ENCODE data around the gene PTPRJ. TPM values are rescaled to one million over a fixed set of nuclear protein-coding genes. Genes with fewer than 3 reads are reported as not detected.

PTPRJ gene
- total and polyA plus RNA-seq, 2 of the 4 experiments (the other 2 are of a cell fraction) = 5.6 to 14.9 TPM

DNA sequence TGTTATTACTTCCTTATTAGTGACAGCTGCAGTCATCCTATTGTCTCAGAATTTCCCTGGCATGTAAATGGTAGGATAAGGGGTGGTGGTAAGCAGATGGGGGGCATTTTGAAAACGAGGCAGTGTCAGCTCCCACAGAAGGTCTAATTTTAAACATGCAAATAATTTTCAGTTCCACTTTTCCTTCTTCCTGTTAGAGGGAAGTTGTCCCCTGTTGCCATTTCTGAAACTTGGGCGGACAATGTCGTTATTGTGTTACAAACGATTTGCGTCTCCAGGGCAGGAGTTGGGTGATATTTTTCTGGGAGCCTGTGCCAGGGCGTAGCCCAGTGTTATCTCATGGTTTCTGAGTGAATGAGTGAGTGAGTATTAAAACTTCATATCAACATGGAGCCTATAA, 7.4 kb downstream of the PTPRJ start:
- H4K91ac ChIP-seq (ENCODE audit: insufficient read depth, low read depth, low read length) = no peak overlapping the region
- no peak overlapping the region for H3K4me2 ChIP-seq (ENCODE audit: low read depth, low read length)
- H3K4me1 ChIP-seq (ENCODE audit: control insufficient read depth, insufficient read depth, low read length) = peaks cover 9% of the 10 kb centered on the region
- no peak overlapping the region for H4K8ac ChIP-seq (ENCODE audit: low read depth in 2 of 2, low read length in 2 of 2)
- H3K4me3 ChIP-seq (ENCODE audit: insufficient read depth, low read depth, low read length) = no peak overlapping the region
- H2AFZ ChIP-seq (replicated peaks; ENCODE audit: low read length, poor library complexity) = no peak overlapping the region
- CTCF ChIA-PET = no interaction called here
- no peak overlapping the region for H2AK5ac ChIP-seq (ENCODE audit: low read depth, low read length)
- no peak overlapping the region for H3K9ac ChIP-seq (ENCODE audit: low read depth, low read length)
- H3K14ac ChIP-seq (replicated peaks; ENCODE audit: low read depth, low read length) = no peak overlapping the region
- dilution Hi-C loops (cut with HindIII; ENCODE audit: low sequenced_read_pairs, unreplicated experiment) = no loop called here
- H2BK15ac ChIP-seq (ENCODE audit: low read depth, low read length) = no peak overlapping the region
- H3K36me3 ChIP-seq (ENCODE audit: control insufficient read depth, insufficient read depth, low read length) = no peaks in the 10 kb centered on the region
- ATAC-seq (ENCODE audit: low read depth) (no peak), DNase-seq (no peak)
- H3K79me1 ChIP-seq (ENCODE audit: low read depth in 1 of 2, low read length in 2 of 2) = peaks cover 27 to 72% of the 10 kb centered on the region in 2 experiments
- H3K27ac ChIP-seq (ENCODE audit: insufficient read depth, low read length) = no peak overlapping the region
- TF ChIP-seq SMC3 (IDR thresholded peaks at IDR 0.05; ENCODE audit: low read depth, low read length) = no peak
- no peak for TF ChIP-seq CEBPB (IDR thresholded peaks at IDR 0.05; ENCODE audit: low read depth, low read length)
- TF ChIP-seq RAD21 (IDR thresholded peaks at IDR 0.05; ENCODE audit: low read length) = no peak
- TF ChIP-seq, protein P1, sequence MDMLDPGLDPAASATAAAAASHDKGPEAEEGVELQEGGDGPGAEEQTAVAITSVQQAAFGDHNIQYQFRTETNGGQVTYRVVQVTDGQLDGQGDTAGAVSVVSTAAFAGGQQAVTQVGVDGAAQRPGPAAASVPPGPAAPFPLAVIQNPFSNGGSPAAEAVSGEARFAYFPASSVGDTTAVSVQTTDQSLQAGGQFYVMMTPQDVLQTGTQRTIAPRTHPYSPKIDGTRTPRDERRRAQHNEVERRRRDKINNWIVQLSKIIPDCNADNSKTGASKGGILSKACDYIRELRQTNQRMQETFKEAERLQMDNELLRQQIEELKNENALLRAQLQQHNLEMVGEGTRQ (IDR thresholded peaks at IDR 0.05; ENCODE audit: low read depth, low read length) = no peak
- TF ChIP-seq MAZ (IDR thresholded peaks at IDR 0.05; ENCODE audit: borderline replicate concordance, low read depth, low read length) = no peak
- no peak for TF ChIP-seq RFX5 (IDR thresholded peaks at IDR 0.05; ENCODE audit: low read depth, low read length)
- TF ChIP-seq BHLHE40 (IDR thresholded peaks at IDR 0.05; ENCODE audit: low read depth, low read length) = no peak
- no peak for TF ChIP-seq NFE2L2 (IDR thresholded peaks at IDR 0.05; ENCODE audit: low read depth, low read length)
- TF ChIP-seq MAFK (IDR thresholded peaks at IDR 0.05; ENCODE audit: low read depth, low read length) = no peak
- TF ChIP-seq, protein P2, sequence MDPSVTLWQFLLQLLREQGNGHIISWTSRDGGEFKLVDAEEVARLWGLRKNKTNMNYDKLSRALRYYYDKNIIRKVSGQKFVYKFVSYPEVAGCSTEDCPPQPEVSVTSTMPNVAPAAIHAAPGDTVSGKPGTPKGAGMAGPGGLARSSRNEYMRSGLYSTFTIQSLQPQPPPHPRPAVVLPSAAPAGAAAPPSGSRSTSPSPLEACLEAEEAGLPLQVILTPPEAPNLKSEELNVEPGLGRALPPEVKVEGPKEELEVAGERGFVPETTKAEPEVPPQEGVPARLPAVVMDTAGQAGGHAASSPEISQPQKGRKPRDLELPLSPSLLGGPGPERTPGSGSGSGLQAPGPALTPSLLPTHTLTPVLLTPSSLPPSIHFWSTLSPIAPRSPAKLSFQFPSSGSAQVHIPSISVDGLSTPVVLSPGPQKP (IDR thresholded peaks at IDR 0.05; ENCODE audit: borderline replicate concordance, low read depth, low read length) = no peak
- TF ChIP-seq POLR2A (IDR thresholded peaks at IDR 0.05; ENCODE audit: low read depth, low read length) = no peak
- TF ChIP-seq, protein P3, sequence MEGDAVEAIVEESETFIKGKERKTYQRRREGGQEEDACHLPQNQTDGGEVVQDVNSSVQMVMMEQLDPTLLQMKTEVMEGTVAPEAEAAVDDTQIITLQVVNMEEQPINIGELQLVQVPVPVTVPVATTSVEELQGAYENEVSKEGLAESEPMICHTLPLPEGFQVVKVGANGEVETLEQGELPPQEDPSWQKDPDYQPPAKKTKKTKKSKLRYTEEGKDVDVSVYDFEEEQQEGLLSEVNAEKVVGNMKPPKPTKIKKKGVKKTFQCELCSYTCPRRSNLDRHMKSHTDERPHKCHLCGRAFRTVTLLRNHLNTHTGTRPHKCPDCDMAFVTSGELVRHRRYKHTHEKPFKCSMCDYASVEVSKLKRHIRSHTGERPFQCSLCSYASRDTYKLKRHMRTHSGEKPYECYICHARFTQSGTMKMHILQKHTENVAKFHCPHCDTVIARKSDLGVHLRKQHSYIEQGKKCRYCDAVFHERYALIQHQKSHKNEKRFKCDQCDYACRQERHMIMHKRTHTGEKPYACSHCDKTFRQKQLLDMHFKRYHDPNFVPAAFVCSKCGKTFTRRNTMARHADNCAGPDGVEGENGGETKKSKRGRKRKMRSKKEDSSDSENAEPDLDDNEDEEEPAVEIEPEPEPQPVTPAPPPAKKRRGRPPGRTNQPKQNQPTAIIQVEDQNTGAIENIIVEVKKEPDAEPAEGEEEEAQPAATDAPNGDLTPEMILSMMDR (conservative IDR thresholded peaks at IDR 0.05; ENCODE audit: low read depth, low read length) = no peak
- no peak for TF ChIP-seq MXI1 (IDR thresholded peaks at IDR 0.05; ENCODE audit: borderline replicate concordance, low read depth, low read length)
- no peak for TF ChIP-seq FOS (IDR thresholded peaks at IDR 0.05; ENCODE audit: low read depth, low read length)
- TF ChIP-seq CHD1 (IDR thresholded peaks at IDR 0.05; ENCODE audit: low read depth, low read length) = no peak
- no peak for TF ChIP-seq RCOR1 (IDR thresholded peaks at IDR 0.05; ENCODE audit: insufficient replicate concordance, low read length)
- no peak overlapping the region for H2BK5ac ChIP-seq (ENCODE audit: low read depth, low read length, poor library complexity, severe bottlenecking)
- no peak overlapping the region for H4K5ac ChIP-seq (ENCODE audit: low read depth, low read length)
- no TSS peak for BruUV-seq (replicated peaks)
- H3K9me1 ChIP-seq (ENCODE audit: insufficient read depth, low read length) = peaks cover 18% of the 10 kb centered on the region
- H3K23ac ChIP-seq (ENCODE audit: low read depth, low read length) = no peak overlapping the region
- no peak overlapping the region for H2BK20ac ChIP-seq (ENCODE audit: low read depth, low read length)
- intact Hi-C loops (cut with micrococcal nuclease) = no loop called here
- H4K20me1 ChIP-seq (ENCODE audit: insufficient read depth, low read length) = peaks cover 17% of the 10 kb centered on the region; the same call in 1 of the 2 replicates
- no peak overlapping the region for H2BK120ac ChIP-seq (ENCODE audit: low read depth, low read length)
- H2AK9ac ChIP-seq (replicated peaks; ENCODE audit: low read depth, low read length, poor library complexity) = no peak overlapping the region
- no peaks in the 10 kb centered on the region for H3K9me3 ChIP-seq (ENCODE audit: control insufficient read depth, insufficient read depth, low read length)
- H3K4ac ChIP-seq (ENCODE audit: low read depth, low read length) = no peak overlapping the region
- H3K56ac ChIP-seq (ENCODE audit: extremely low read depth, insufficient read depth, low read length) = no peak overlapping the region
- H3K18ac ChIP-seq (ENCODE audit: low read depth, low read length) = no peak overlapping the region
- H3K27me3 ChIP-seq (ENCODE audit: control insufficient read depth, insufficient read depth, low read length) = no peaks in the 10 kb centered on the region
- in situ Hi-C loops (cut with MboI; ENCODE audit: low sequenced_read_pairs) = no loop called here
- POLR2A ChIA-PET (ENCODE audit: unreplicated experiment) = no interaction called here
- WGBS, 2 experiments (ENCODE audit: extremely low coverage in 2 of 2, insufficient read length in 1 of 2) = no CpG with 5 or more reads among the region's 6 CpGs
